DLD1 (cell line): ENCODE results near the gene FLT4.

Source experiments
- in situ Hi-C: cut with HindIII; loops from 2 replicates; pipeline ENCODE4 v1.10.0; 2017; ENCODE audit warnings: low sequenced_read_pairs

Gene FLT4

GRCh38 chr5:180611140-180611850 is 38.1 kb downstream of the FLT4 start:
- in situ Hi-C loops, result no loop called here

GRCh38 chr5:180609817-180610550 is 39.4 kb downstream of the FLT4 start:
- in situ Hi-C loops, result no loop called here

- in situ Hi-C loops, result no loop called here
Measured at GRCh38 chr5:180609386-180609785, 40.0 kb downstream of the FLT4 start.

- in situ Hi-C loops, result no loop called here
Measured at GRCh38 chr5:180608572-180609310, 40.7 kb downstream of the FLT4 start.

GRCh38 chr5:180607861-180608571 is 41.4 kb downstream of the FLT4 start:
- in situ Hi-C loops, result no loop called here

GRCh38 chr5:180606215-180606785 is 43.1 kb downstream of the FLT4 start:
- in situ Hi-C loops, result no loop called here

- in situ Hi-C loops, result no loop called here
Measured at GRCh38 chr5:180605554-180606214, 43.7 kb downstream of the FLT4 start.

- in situ Hi-C loops, result no loop called here
Measured at GRCh38 chr5:180604271-180604670, 45.1 kb downstream of the FLT4 start.

GRCh38 chr5:180603076-180603594 is 46.3 kb downstream of the FLT4 start:
- in situ Hi-C loops, result no loop called here

- in situ Hi-C loops, result no loop called here
Measured at GRCh38 chr5:180602481-180603075, 46.8 kb downstream of the FLT4 start.

- in situ Hi-C loops, result no loop called here
Measured at GRCh38 chr5:180601591-180602480, 47.6 kb downstream of the FLT4 start.

GRCh38 chr5:180600554-180601041 is 48.8 kb downstream of the FLT4 start:
- in situ Hi-C loops, result no loop called here

GRCh38 chr5:180599981-180600553 is 49.3 kb downstream of the FLT4 start:
- in situ Hi-C loops, result no loop called here

- in situ Hi-C loops, result no loop called here
Measured at GRCh38 chr5:180599590-180599914, 49.8 kb downstream of the FLT4 start.

- in situ Hi-C loops, result no loop called here
Measured at GRCh38 chr5:180598797-180599589, 50.4 kb downstream of the FLT4 start.

GRCh38 chr5:180598316-180598701 is 51.1 kb downstream of the FLT4 start:
- in situ Hi-C loops, result no loop called here

GRCh38 chr5:180596668-180597231 is 52.6 kb downstream of the FLT4 start:
- in situ Hi-C loops, result no loop called here
